Anterior cingulate cortex (tissue), 58 donors: Measurements from ENCODE around the gene KCNQ1.

ENCODE experiments used
- DNase-seq, 58 donors: peaks; one replicate each; lab custom pipeline; 2025; lab: John Stamatoyannopoulos, UW

The KCNQ1 gene

DNA sequence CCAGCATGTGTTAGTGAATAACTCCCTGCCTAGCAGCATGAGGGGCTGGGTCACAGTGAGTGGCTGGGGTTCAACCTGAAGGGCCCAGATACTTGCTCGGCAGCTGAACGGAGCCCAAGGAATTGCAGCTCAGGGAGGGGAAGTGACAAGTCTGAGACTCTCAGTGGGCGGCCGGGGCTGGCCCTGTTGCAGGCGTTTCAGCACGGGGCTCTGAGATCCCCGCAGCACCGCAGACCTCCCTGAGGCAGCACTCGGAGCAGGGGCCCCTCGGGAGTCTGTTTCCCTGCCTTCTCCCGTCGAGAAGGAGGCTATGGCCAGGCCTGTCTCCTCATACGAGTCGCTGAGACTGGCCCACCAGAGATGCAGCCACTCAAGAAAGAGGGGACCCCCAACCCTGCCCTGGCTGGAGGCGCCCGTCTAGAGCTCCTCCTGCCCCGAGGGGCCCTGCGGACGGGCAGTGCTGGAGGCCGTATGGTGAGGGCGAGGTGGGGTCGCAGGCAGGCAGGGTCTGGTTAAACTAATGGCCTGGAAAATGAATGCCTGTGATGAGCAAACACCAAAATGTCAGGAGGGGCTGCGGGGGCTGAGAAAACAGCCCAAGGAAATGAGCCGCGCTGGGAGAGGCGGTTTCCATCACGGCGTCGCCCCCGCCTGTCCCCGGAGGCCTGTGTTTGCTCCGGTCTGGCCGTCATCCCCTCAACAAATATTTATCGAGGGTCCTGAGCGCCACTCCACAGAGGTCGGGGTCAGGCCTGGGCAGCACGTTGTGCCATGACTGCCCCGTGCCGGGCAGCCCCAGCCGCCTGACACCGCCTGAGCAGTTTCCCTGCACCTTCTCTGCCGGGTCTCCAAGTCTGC lies 35.0 kb upstream of the KCNQ1 start:
- no peak for DNase-seq

DNA sequence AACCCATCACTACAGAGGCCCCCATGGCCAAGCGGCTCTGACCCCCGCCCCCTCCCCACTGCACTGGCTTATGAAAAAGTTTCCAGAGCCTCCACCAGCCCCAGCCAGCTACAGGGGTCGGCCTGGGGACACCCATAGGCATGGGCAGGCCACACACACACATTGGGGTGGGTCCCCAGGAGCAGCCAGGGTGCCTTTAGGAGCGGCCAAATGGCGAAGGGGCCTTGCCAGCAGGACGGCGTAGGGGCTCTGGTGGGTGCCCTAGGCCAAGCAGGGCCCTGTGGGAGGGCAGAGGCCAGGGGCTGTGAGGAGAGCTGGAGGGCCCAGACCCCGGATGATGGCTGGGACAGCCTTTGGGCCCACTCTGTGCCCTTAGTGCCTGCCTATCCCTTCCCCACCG lies 34.2 kb upstream of the KCNQ1 start:
- no peak for DNase-seq

DNA sequence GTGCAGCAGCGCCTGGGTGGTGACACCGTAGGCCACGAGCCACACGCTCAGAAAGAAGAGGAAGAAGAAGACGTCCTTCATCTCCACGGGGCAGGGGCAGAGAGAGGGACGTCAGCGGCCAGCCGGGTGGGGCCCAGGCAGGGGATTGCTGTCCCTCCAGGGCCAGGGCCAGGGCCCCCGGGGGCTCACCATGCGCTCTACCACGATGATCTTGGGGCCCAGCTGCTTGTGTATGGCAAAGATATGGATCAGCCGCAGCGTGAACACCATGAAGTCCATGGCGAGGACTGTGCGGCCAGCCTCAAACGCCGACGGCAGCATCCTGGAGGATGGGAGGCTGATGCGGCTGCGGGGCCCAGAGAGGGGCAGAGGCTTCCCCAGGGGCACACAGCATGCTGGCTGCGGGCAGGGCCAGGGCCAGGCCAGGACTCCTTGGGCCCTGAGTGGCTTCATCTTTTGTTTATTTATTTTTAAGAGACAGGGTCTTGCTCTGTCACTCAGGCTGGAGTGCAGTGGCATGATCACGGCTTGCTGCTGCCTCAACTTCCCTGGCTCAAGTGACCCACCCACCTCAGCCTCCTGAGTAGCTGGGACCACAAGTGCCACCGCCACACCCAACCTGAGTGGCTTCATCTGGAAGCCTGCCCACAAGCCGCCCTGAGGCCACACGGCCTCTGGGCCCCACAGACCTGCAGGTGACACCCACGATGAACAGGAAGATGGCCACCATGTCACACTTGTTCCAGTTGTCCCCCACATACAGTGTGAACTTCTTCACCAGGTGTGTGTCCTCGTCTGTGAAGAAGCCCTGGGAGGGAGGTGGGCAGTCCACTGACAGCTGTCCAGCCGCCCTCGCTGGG lies 33.1 kb upstream of the KCNQ1 start:
- DNase-seq: no peak

DNA sequence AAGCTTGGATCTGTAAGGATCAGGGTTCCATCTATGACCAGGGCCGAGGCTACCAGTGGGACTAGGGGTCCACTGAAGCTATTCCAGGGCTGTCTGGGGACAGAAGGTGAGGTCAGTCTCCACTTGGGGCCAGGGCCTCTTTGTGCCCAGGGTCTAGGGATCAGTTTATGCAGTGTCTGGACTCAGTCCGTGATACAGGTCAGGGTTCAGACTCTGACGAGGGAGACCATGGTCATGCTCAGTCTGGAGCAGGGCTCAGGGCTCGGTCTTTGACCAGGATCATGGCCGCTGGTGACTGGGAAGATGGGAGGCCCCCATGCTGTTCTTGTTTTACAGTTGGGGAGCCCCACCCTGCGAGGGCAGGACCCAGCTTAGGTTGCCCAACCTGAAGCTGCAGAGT lies 32.5 kb upstream of the KCNQ1 start:
- DNase-seq: no peak

DNA sequence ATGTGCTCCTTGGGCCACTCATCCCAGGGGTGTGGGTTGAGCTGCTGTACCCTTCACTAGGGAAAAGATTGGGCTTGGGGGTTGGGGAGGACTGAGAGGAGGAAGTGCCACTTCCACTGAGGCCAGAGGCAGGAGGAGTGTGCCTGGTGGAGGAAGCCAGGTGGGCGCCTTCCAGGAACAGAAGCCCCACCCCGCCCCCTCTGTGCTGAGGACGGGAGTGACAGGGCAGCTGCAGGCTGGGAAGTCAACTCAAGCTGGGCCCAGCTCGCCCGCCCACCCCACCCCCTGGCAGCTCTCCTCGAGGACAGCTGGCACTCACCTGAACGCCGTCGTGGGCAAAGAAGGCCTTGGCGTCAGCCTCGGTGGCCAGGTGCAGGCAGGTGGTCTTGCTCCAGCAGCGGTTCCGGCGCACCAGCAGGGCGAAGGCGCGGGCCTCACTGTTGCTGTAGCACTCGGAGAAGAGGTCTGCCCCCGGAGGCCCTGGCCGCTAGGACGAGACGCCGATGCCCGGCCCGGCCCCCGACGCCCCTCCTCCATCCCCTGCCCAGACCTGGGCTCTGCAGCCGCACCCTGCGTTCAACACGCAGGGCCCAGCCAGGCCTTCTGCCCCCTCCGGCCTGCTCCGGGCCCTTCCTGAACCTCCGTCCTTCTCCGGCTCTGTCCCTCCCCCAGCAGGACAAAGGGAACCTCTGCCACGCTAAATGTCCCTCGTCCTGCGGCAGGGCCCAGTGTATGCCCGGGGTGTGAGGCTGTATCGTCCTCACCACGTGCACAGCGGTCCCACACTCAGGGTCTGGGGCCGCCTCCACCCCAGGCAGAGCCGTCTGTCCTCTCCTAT lies 30.8 kb upstream of the KCNQ1 start:
- DNase-seq: no peak

DNA sequence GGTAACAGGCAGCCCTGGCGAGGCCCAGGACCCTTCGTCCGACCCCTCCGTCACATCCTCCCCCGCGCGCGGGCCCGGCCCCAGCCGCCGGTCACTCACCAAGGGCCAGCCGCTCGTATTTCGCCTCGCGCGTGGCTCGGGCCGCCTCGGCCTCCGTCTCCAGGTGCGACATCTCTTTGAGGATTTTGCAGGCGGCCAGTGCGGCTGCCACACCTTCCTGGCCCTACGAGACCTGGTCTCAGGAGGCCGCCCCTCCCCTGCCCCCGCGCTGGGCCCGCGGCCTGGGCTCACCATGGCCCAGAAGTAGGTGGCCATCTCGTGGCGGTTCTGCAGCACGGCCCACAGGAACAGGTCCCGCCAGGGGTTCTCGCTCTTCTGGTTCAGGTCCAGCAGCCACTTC lies 30.2 kb upstream of the KCNQ1 start:
- no peak for DNase-seq

DNA sequence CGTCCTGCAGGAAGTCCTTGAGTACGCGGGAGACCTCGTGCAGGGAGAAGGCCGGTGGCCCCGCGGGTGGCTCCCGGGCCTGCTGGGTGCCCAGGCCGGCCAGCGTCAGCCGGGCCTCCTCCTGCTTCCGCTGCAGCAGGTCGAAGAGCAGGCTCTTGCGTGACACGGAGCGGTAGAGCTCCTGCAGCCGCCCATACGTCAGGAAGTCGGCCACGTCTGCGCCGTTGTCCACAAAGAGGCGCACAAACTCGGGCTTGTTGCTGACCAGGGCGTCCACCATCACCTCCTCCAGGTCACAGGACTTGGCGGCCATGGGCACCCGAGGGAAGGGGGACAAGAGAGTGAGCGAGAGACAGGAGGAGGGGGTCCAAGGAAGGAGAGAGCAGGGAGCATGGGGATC lies 29.6 kb upstream of the KCNQ1 start:
- no peak for DNase-seq

DNA sequence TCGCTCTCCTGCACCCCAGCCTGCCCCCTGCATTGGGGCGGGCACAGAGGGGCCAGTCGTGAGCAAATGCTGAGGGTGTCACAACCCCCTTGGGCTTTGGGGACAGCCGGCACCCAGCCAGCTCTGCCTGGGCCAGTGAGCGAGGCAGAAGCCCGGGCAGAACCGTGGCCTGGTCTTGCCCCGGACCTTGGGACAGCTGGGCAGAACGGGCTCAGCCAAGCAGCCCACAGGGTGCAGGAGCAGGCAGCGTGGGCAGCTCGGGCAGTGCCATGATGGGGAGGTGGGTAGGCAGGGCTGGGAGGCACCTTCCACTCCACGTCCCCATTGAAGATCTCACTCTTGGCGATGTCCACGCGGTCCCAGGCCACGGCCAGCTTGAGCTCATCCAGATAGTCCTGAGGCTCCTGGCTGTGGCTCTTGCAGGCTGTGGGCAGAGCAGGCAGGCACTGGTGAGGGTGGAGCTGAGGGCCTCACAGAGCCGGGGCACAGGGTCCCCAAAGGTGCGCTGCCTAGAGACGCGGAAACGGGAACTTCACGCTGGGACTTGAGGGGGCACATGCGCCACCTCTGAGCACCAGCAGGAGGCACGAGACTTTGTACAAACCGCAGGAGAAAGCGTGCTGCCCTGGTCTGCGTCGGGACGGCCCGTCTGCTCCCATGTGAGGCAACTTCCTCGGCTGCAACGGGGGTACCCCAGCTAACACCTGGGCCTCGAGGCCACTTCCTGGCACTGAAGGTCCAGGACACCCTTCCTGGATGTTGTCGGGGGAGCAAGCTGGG lies 29.0 kb upstream of the KCNQ1 start:
- no peak for DNase-seq

DNA sequence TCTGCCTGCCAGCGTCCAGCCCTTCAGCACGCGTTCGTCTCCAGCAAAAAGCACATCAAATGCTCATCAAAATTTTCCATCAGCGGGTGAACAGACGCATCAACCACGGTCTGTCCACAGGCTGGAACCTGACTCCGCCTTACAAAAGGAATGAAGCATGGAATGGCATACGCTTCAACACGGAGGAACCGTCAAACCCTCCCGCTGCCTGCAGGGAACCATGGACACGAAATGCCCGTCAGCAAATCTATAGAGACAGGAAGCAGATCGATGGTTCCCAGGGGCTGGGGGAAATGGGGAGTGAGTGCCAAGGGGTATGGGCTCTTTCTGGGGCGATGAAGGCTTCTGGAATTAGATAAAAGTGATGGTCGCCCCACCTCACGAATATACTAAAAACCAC lies 28.0 kb upstream of the KCNQ1 start:
- no peak for DNase-seq

DNA sequence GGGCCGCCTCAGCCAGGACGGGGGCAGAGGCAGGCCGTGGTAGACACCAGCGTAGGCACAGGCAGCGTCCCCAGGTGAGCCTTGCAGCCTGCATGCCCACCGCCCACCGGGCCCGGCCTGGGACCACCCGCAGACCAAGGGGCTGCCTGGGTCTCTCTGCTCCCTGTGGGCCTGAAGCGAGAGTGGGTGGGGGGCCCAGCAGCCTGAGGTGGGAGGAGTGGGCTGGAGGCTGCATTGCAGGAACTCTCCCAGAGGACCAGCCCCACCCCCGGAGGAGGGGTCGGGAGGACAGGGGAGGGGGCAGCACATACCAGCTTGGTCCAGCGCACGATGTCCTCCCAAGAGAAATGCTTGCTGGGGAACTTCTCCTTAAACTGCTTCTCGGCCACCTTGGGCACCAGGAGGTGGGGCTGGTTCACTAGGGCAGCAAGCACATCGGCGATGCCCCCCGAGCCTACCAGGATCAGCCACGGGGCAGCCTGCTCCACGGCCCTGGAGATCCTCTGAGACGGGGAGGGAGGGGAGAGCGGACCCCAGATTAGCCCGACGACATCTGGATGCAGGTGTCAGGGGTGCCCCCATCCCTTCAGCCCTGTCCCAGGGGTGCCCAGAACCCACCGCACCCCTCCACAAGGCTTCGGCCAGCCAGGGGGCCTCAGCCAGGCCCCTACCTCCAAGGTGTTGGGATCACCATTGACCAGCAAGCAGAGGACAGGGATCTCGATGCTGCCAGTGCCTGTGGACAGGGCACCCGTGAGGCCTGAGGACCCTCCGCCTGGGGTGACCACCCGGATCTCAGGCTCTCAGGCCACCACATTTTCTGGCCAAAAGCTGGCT lies 26.7 kb upstream of the KCNQ1 start:
- no peak for DNase-seq

DNA sequence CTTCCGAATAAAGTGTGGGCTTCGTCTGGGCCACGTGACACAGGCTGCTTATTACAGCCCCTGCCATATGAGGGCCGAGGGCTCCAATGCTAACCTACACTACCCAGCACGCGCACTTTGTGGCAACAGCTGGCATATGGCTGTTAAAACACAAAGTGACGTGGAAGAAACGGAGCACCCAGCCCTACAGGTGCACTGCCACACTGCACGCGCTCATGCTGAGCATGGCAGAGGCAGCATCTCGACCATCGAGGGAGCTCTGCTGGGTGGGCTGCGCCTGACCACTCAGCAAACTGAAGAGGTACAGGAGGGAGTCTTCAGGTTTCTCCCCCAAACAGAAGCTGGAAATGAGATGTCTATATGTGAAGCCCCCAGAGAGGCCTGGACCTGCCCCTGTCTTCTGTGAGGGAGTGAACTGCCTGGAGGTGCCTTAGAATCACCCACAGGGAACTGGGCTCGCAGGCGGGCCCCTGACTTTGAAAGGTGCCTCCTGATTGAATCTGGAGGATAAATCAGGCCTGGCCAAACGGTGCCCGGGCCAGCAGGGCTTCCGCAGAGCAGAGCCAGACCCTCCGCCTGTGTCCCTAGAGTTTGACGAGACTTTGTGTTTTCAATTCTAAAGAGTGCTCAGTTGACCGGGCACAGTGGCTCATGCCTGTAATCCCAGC lies 26.0 kb upstream of the KCNQ1 start:
- no peak for DNase-seq

DNA sequence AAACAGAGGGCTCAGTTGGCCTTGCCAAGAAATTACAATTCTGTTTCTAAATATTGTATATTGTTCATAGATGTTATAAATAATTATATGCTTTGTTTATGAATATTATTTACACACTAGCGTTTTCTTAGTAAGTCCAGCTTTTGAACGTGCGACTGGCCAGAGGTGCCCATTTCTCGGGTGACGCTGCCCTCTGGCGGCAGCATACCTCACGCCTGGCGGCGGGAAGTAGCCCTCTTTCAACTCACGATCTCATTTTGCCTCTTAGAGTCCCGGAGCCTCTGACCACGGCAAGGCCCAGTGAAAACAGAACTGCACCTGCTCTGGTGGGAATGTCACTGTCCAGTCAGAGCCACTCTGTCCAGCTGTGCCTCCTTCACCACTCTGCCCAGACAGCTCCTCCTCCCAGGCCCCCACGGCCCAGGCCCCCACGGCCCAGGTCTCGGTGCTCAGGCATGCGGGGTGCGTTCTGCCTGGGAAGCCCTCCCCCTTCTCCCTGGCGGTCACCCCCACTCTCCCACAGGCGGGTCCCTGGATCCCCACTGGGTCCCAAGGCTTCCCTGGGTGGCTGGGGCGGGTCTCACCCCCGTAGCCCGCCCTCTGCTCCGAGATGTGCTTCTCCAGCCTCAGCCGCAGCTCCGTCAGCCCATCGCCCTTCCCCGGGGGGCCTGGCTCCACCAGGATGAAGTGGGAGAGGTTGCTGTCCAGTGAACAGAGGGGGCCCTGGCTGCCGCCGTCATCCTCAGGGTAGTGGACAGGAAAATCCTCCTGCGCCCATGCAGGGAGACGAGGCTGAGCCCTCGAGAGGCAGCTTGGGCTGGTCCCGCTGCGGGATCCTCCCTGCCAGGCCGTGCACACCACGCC lies 24.9 kb upstream of the KCNQ1 start:
- peak in 49 of 58 donors; percentile 7 to 72 (median 36) for DNase-seq

DNA sequence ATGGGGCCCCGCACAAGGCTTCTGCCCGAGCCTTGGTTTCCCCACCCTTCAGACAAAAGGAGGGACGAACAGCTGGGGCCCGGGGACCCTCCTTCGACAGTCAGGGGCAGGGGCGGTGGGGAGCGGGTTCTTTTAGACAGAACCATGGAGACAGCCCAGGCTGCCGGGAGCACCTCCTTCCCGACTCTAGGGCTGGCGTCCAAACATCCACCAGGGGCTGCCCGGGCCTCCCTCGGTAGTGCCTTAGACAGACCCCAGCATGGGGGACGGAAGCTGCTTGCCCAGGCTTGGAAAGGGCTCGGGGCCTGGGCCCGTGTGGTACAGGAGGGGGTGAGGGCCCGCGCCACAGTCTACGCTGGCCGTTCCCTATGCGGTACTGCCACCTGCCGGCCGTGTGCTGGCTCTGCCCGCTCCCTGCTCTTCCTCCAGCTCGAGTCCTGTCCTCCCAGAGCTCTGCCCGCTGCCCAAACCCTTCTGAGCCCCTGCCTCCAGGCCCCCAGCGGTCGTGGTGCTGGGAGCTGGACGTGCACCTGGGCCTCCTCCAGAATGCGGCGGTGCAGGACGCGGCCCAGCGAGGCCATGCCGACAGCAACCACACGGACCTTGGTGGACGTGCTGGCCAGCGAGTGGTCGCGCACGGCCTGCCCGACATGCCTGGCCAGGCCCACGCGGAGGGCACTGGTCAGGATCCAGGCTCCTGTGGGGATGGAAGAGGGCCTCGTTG lies 24.1 kb upstream of the KCNQ1 start:
- peak in 54 of 58 donors; percentile 9 to 75 (median 44) for DNase-seq

DNA sequence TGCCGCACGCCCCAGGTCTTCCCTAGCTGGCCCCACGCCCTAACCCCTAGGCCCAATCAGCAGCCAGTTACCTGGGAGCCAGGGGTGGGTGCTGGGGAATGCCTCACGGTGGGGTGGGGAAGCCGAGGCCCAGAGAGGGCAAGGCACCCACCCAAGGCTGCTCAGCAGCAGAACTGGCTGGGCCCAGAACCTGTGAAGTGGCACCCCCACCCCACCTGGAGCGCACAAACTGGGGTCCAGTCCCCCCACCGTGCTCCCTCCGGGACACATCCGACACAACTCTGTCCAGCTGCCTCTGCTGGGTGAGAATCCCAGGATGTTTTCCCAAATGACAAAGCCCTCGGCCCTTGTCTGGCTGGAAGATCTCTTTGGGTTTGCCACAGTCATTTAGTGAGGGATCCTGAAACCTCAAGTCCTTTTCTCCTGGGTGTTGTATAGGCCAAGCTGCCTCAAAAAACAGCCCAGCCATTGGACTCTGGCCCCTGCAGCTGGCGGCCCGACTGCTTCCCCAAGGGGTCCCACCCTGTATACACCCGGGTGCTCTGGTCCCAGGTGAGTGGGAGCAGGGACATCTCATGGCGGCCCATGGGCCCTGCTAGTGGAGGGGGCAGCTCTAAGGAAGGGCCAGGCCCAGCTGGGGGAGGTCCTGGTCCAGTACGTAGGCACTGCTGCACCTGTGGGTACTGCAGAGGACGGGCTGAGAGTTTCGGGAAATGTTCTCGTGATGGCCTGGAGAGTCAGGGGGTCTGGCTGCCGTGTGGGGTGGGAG lies 23.4 kb upstream of the KCNQ1 start:
- DNase-seq: no peak

DNA sequence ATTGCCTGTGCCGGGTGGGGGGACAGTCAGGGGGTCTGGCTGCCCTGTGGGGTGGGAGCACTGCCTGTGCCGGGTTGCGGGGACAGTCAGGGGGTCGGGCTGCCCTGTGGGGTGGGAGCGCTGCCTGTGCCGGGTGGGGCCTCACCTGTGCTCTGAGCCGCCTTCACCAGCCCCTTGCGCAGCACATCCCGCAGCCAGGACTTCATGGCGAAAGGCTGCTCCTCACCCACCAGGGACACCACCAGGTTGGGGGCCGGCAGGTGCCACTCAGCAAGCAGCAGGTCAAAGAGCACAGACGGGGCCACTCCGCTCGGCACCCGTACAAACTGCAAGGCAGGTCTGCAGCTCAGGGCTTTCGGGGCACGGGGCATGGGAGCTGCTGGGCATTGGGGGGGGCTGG lies 22.8 kb upstream of the KCNQ1 start:
- DNase-seq: no peak
